ENCODE data around the gene TMCO4.
A peak's percentile ranks its signal among the peaks of the same experiment; 100 is the strongest.

The TMCO4 gene

DNA sequence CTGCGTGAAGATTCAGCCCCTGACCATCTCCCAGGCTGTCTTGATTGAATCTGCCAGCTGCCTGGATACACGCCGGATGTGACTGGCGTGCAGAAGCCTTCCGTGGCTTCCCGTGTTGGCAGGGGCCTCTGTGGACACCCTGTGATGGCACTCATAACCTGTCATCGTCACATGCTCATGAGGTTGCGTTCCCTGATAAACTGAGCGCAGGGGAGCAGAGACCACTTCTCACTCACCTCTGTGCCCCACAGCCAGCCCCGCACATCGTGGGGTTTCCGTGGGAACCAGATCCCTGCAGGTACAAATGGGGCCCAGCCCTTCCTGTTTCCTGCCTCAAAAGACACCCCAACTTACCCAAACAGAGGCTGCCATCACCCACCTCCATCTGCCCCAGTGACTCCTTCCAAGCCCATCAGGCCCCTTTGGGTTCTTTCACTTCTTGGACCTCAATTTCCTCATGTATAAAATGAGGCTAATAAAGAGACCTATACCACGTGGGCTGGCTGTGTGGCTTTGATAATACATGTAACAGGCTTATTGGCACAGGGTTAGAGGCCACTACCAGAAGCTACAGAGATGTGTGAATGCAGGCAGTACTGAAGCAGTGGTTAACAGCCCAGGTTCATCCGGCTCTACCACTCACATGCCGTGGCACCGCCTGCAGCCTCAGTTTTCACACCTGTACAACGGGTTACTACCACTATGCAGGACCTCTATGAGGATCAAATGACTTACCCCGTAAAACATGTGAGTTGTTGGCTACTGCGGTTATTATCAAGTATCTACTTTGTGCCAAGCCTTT, 111.5 kb downstream of the TMCO4 start:
- DNase-seq: no peak

DNA sequence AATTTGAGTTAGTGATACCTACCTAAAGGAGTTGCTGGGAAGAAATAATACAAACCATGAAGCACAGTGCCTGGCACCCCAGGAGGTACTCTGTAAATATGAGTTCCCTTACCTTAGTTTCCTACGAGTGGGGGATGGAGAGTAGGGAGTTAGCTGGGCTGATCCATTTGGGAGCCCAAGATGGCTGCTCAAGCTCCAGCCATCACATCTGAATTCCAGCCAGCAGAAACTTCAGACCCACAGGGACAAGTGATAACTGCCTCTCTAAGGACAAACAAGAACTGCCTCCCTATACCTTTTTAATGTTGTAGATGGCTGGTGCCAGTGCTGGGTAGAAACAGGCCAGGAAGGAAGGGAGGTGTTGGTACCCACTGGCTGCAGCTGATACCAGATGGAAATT, 112.3 kb downstream of the TMCO4 start:
- DNase-seq: no peak

DNA sequence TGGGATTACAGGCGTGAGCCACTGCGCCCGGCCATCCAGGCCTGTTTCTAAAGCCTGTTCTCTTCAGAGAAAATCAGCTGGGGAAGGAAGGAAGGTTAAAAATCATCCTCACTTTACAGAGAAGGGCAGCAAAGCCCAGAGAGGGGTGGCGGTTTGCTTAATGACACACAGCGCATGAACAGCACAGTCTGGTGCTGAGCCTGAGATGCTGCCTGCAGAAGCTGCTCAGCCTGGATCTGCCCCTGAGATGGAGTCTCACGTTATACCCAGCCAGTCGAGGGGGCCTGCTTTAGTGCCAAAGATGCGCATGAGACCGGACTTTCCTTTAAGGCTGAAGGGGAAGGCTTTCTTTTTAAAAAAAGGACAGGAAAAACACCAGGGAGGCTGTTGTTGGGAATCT, 113.7 kb downstream of the TMCO4 start:
- DNase-seq: no peak

DNA sequence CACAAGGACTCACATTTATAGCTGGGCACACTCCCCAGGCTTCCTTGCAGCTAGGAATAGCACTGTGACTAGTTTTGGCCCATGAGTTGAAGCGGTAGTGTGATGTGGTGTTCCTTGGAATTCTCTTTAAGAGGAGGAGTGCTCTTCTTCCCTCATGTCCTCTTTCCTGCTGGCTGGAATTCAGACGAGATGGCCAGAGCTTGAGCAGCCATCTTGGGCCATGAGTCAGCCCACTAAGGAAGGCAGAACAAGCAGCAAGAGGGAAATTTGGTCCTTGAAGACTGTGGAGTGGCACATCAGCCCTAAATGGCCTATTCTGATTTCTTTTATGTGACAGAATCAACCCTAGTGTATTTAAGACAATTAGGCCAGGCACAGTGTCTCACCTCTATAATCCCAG, 115.0 kb downstream of the TMCO4 start:
- DNase-seq: no peak

DNA sequence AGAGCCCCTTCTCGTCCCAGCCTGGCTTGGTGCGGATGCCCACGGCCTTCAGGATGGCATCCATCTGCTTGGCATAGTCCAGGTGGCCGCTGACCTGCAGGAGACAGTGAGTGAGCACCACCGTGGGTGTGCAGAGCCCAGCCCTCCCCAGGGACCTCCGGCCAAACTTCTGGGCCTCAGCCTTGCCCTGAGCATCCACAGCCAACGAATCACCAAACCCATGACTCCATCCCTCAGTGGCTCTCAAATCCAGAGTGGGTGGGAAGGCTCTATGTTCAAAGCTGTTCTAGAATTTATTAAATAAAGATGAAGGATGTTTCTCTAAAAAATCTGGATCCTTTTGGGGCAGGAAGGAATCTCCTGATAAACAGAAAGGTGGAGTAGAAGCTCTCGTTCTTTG, 116.4 kb downstream of the TMCO4 start:
- no peak for DNase-seq

DNA sequence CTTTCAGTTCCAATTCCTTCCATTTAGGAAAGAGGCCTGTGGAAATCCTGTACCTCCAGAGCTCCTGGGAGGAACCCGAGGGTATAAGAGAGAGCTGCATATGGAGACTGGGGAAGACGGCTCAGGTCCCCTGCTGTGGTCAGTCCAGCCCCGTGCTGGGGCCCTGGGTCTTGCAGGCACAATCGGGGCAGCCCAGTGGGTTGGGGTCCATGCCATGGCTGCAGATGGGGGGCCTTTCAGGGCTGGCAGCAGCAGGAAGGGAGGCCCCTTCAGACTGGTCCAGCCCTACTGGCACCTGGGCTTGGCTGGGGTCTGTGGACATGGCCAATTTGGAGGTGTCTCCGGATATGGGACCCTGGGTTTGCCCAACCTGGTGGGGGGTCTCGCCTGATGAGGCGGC, 116.8 kb downstream of the TMCO4 start:
- DNase-seq: no peak

DNA sequence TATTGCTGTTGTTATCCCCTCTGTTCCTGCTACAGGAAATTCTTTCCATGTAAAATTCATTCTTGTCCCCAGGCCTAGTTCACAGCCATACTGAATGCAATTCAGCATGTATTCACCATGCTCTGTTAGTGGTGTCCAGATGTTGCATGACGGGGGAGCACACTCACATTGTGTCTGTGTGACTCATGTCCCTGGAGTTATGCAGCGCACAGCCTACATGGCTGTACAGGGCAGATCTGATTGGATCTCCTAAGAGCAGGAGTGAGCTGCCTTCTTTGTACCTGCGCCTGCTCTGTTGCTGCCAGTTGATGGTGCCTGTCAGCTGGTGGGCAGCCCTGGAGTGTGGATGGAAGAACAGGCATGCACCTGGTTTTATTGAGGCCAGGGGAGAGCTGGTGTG, 117.5 kb downstream of the TMCO4 start:
- DNase-seq: peak in 24 of 56 donors; percentile 7 to 77 (median 46)

DNA sequence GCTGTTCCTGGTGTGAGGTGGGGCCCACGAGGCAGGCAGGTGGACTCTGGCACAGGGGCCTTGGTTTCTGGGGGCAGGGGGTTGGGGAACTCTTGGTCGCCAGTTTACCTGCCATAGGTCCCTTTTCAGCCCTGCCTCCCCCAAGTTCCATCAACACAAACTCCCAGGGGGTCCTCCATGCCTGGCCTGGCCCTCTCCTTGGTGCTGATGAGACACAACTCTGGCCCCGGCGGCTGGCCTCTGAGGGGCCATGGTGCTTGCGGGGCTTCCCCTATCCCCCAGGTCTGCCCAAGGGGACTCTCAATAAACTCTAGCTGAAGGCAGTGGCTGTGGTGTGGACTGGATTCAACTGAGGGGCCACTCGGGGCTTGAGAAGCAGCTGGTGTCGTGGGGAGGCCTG, 119.1 kb downstream of the TMCO4 start:
- no peak for DNase-seq

DNA sequence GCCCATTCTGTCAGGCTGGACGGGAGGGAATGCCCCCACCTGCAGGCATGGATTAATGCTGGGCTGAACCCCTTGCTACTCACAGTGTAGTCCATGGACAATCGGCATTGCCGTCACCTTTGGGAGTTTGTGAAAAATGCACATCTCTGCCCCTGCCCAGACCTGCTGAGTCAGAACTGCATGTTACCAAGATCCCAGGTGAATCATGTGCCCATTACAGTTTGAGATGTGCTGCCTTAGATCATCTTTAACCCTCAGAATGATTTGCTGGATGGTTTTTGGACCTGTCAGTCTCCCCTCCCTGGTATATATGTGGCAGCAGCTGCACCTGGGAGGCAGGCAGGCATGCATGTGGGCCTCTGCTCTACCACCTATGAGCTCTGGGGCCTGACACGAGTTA, 120.0 kb downstream of the TMCO4 start:
- DNase-seq: peak in 4 of 56 donors; percentile 12 to 25 (median 17)

DNA sequence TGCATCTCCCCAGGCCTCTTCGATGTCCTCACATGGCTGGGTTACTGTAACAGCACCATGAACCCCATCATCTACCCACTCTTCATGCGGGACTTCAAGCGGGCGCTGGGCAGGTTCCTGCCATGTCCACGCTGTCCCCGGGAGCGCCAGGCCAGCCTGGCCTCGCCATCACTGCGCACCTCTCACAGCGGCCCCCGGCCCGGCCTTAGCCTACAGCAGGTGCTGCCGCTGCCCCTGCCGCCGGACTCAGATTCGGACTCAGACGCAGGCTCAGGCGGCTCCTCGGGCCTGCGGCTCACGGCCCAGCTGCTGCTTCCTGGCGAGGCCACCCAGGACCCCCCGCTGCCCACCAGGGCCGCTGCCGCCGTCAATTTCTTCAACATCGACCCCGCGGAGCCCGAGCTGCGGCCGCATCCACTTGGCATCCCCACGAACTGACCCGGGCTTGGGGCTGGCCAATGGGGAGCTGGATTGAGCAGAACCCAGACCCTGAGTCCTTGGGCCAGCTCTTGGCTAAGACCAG, 120.7 kb downstream of the TMCO4 start:
- no peak for DNase-seq

DNA sequence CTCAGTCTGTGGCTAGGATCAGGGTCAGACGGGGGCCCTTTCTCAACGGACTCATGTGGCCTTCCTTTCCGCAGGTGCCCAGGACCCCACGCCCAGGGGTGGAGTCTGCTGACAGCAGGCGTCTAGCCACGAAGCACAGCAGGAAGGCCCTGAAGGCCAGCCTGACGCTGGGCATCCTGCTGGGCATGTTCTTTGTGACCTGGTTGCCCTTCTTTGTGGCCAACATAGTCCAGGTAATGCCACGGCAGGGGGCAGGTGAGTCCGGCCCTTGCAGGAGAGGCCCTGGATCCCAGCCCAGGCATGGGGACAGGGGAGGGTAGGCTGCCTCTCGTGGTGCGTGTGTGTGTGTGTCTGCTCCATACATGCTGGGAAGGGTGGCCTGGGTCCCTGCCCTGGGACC, 121.2 kb downstream of the TMCO4 start:
- DNase-seq: no peak

DNA sequence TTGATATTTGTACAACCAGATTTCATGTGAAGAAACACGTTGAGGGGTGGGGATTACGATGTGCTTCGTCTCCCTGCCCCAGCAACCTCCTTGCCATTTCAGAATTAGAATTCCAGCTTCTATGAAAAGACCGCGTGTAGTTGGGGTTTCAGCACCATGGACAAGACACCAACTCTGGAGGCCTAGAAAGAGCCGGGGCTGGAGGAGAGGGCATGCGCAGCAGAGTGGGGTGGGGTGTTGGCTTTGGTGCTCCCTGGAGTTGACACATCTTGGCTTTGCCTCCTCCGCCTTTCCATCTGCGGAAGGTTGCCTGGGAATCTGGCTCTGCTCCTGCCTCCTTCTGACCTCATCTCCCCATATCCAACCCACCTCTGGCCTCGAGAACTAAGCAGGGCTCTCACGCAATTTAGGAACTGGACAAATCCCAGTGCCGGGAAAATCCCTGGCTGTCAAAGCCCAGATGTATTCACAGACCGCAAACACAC, 123.2 kb downstream of the TMCO4 start:
- peak in 19 of 56 donors; percentile 15 to 55 (median 35) for DNase-seq

DNA sequence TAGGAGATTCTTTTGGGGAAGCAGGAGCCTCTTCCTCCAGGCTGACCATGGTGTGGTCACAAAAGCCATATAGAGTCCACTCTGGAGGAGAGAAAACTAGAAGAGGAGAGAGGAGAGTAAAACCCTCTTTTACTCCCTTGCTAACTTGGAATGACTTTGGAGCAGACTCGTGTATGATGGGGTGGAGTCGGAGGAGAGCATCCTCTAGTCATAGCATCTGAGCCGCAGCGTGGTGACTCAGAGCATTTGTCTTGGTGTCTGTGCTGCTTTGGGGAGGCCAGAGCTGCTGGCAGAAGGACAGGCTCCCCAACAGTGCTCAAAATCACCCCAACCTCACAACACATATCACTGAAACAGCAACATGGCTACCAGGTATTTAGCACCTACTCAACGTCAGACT, 123.9 kb downstream of the TMCO4 start:
- DNase-seq: peak in 19 of 56 donors; percentile 11 to 76 (median 37)

DNA sequence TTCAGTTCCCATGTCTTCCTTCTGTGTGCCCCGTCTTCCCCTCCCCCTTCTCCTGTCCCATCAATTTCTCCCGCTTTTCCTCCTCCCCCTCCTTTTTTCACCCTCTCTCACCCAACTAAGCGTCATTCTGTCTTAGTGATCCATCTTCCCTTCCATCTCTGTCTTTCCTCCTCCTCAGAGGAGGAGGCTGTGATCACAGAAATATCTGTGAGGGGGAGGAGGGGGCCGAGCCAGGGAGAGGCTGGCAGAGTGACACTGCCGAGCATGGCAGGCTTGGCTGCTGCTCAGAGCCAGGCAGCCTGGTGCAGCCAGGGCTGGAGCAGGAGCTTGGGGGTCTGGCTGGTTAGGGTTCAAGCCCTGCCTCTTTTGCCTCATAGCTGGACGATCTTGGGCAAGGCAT, 127.5 kb downstream of the TMCO4 start:
- DNase-seq: peak in 29 of 56 donors; percentile 10 to 77 (median 39)

DNA sequence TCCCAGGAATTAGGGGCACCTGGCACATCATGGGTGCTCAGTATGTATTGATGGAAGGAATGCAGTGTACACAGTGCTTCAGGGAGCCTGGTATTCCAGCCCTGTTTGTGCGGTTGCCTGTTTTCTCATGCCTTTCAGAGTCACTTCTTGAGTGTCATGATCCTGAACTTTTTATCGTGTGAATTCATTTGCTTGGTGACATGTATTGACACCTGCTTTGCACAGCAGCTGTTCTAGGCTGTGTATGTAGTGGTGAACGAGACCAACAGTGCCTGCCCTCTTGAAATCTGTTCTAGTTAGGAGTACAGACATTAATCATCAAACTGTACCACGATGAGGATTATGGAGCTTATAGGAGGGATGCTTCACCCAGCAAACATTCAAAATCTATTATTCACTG, 128.9 kb downstream of the TMCO4 start:
- no peak for DNase-seq

DNA sequence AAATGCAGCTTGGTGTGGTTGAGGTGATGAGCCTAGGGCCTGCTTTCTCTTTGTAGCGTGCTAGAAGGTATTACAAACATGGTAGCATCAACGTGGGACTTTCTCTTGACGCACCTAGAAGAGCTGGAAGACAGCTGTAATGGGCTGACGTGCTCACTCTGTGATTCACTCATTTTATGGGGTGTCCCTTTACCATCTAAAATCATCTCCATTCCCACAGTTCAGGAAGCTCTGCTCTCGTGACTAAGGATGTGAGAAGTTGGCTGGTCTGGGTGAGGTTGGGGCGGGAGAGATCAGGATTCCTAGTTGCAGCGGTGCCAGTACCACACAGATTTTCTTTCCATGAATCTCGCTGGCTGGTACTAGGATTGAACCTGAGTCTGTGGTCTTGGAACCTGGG, 130.8 kb downstream of the TMCO4 start:
- peak in 2 of 56 donors; percentile 12 to 36 for DNase-seq

DNA sequence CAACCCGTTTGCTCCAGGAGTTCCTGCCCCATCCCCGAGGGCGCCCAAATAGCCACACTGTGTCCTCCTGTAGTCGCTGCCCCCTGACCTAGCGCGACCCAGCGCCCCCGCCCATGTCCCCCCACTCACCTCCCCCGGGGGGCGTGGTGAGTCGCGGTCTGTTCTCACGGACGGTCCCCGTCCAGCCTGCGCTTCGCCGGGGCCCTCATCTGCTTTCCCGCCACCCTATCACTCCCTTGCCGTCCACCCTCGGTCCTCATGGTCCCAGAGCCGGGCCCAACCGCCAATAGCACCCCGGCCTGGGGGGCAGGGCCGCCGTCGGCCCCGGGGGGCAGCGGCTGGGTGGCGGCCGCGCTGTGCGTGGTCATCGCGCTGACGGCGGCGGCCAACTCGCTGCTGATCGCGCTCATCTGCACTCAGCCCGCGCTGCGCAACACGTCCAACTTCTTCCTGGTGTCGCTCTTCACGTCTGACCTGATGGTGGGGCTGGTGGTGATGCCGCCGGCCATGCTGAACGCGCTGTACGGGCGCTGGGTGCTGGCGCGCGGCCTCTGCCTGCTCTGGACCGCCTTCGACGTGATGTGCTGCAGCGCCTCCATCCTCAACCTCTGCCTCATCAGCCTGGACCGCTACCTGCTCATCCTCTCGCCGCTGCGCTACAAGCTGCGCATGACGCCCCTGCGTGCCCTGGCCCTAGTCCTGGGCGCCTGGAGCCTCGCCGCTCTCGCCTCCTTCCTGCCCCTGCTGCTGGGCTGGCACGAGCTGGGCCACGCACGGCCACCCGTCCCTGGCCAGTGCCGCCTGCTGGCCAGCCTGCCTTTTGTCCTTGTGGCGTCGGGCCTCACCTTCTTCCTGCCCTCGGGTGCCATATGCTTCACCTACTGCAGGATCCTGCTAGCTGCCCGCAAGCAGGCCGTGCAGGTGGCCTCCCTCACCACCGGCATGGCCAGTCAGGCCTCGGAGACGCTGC, 133.9 kb downstream of the TMCO4 start:
- DNase-seq: peak in 1 of 56 donors; percentile 31

DNA sequence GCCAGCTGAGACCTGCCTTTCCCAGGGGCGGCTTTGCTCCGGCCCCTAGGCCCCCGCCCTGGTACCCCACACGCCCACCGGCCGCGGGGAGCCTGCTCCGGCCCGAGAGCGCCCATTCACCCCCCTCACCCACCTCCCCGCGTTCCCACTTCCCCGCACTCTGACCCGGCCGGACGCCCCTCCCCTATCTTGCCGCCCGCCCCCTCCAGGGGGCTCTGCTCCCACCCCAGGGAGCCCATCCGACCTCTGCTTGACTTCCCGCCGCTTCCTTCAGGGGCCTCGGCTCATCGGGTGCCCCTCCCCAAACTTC, 134.6 kb downstream of the TMCO4 start:
- DNase-seq: no peak

DNA sequence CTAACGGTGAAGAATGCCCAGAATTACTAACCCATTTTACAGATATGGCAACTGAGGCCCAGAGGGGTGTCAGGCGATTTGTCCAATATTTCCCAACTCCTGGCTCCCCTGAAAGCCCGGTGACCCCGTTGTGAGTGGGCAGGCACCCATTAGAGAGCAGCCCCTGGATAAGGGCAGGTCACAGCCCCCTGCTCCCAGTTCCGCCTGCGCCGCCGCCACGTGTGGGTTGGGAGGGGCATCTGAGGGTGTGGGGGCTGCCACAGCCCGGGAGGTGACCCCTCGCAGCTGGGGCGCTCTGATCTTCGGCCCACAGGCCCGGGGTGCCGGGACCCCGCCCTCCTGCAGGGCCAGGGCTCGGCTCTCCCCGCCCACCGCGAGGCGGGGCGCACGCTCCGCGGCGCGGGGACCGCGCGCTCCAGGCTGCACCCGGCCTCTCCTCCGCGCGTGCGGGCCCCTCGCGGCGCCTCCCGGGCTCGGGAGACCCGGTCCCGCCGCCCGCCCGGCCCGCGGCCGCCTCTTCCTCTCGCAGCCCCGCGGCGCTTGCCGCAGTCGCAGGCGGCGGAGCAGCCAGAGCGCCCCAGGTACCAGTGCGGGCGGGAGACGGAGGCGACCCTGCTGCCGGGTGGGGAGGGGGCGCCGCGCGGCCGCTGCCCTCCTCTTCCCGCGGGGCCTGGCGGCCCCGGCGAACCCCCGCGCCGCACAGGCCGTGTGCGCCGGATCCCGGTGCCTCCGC, 135.1 kb downstream of the TMCO4 start, which contains the start of gene HTR6:
HTR6 (plus strand) TSS at position 423 of the 733 bp plus-strand sequence. CDS start 879 bp downstream, outside the sequence.
- peak in 2 of 56 donors; percentile 11 to 37 for DNase-seq

DNA sequence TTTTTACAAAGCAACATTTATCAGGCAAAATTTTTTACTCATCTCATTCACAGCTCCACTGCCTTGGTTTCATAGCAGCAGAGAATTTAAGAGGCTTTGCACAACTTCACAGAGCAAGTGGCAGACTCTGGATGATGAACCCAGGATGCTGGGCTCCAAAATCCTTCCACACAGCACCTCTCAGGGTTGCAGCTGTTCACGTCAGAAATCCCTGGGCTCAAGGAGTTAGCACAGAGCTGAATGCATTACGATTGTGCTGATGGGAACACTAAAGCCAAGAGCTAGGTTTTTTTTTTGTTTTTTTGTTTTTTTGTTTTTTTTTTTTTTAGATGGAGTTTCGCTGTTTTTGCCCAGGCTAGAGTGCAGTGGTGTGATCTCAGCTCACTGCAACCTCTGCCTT, 137.4 kb downstream of the TMCO4 start:
- no peak for DNase-seq

DNA sequence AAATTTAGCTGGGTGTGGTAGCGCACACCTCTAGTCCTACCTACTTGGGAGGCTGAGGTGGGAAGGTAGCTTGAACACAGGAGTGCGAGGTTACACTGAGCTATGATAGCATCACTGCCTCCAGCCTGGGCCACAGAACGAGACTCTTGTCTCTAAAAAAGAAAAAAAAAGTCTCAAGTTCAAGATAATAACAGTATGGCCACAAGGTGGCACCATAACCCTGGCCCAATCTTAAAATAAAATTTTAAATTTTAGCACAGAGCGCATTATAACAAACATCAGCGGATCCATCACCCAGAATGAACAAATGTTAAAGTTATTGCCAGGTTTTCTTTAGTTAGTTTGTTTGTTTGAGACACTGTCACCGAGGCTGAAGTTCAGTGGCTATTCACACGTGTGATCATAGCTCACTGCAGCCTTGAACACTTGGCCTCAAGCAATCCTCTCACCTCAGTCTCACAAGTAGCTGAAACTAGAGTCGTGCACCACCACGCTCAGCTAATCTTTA, 137.9 kb downstream of the TMCO4 start:
- peak in 2 of 56 donors; percentile 16 to 53 for DNase-seq

Data from nucleus accumbens (tissue), 56 donors.